Activated CD4-positive, alpha-beta T cell treated with anti-CD3 and anti-CD28 coated beads for 36 hours (primary cell): ENCODE data around the gene SLC25A11. TPM values are rescaled to one million over a fixed set of nuclear protein-coding genes. Genes with fewer than 3 reads are reported as not detected.
A peak's percentile ranks its signal among the peaks of the same experiment; 100 is the strongest.

Experiments used
- ATAC-seq: fragments of 200-7000 bp; cut with Tn5 transposase; one replicate; pipeline ENCODE4 v1.10.0; 2021; ENCODE audit warnings: mild to moderate bottlenecking, moderate library complexity
- CTCF ChIA-PET: fragments of 350-600 bp; sonication (Branson Sonifier 250); formaldehyde crosslinking; loops from one replicate; lab custom pipeline; 2021; ENCODE audit warnings: antibody characterized with exemption; lab: Charles Lee
- POLR2A ChIA-PET: fragments of 350-600 bp; sonication (Branson Sonifier 250); formaldehyde crosslinking; loops from one replicate; lab custom pipeline; 2021; ENCODE audit warnings: antibody characterized with exemption, inconsistent platforms; lab: Charles Lee
- DNase-seq: peaks from one replicate; pipeline ENCODE4 v3.0.0-alpha.2; 2020
- H3K27ac Mint-ChIP-seq: one replicate; pipeline ENCODE4 v1.8.0; 2021; ENCODE audit warnings: mixed read lengths
- H3K27me3 Mint-ChIP-seq: one replicate; pipeline ENCODE4 v1.8.0; 2021; ENCODE audit warnings: mixed read lengths
- H3K36me3 Mint-ChIP-seq: one replicate; pipeline ENCODE4 v1.8.0; 2021; ENCODE audit warnings: low read depth, mixed read lengths
- H3K4me1 Mint-ChIP-seq: one replicate; pipeline ENCODE4 v1.8.0; 2021; ENCODE audit warnings: mixed read lengths
- H3K4me3 Mint-ChIP-seq: one replicate; pipeline ENCODE4 v1.8.0; 2021; ENCODE audit warnings: mild to moderate bottlenecking, moderate library complexity, mixed read lengths
- H3K9me3 Mint-ChIP-seq: one replicate; pipeline ENCODE4 v1.8.0; 2021; ENCODE audit warnings: low read depth, mixed read lengths
- intact Hi-C, 2 experiments: fragments of 100-400 bp; cut with DNase I in 1 of 2; cut with micrococcal nuclease in 1 of 2; formaldehyde crosslinking; loops; one replicate each; pipeline versions ENCODE4 v1.14.2 to v1.15.1; 2022 to 2024; cut with DNase I, micrococcal nuclease
- total RNA-seq, 2 experiments: library from RNA; stranded (reverse); gene quantifications; one replicate each; pipeline ENCODE4 v1.2.3, GENCODE V29; 2021

Gene SLC25A11
- total RNA-seq, 2 experiments from 2014 or later, result 74.2 to 77.9 TPM

GRCh38 chr17:4945944-4946280 lies 6.1 kb upstream of the SLC25A11 start:
- peaks cover 68% of the 10 kb centered on the region for H3K36me3 Mint-ChIP-seq
- intact Hi-C loops, result loop anchor here (1.0 to 10.0 kb wide), 6 partner anchors 23 to 1696 kb away; partner anchors contain the start of genes ATP2A3 (in 1 of the 2), KIAA0753 (in 1 of the 2), PSMB6 (in 1 of the 2) and TXNDC17 (in 1 of the 2)
- CTCF ChIA-PET, result interaction anchor here (1.2 to 1.3 kb wide), 2 partner anchors 12 to 24 kb away, joined by 6 read pairs; no protein-coding TSS in a partner anchor
- POLR2A ChIA-PET, result interaction anchor here (9.2 kb wide), 1 partner anchor 22 kb away, joined by 80 read pairs; the partner anchor contains the start of gene SPAG7
- H3K9me3 Mint-ChIP-seq, result no peaks in the 10 kb centered on the region
- no peak for ATAC-seq
- H3K4me1 Mint-ChIP-seq, result peaks cover 54% of the 10 kb centered on the region
- H3K27me3 Mint-ChIP-seq, result no peaks in the 10 kb centered on the region
- peak overlapping the region; percentile 86 for H3K27ac Mint-ChIP-seq
- DNase-seq, result no peak
- peak overlapping the region; percentile 99 for H3K4me3 Mint-ChIP-seq

DNA sequence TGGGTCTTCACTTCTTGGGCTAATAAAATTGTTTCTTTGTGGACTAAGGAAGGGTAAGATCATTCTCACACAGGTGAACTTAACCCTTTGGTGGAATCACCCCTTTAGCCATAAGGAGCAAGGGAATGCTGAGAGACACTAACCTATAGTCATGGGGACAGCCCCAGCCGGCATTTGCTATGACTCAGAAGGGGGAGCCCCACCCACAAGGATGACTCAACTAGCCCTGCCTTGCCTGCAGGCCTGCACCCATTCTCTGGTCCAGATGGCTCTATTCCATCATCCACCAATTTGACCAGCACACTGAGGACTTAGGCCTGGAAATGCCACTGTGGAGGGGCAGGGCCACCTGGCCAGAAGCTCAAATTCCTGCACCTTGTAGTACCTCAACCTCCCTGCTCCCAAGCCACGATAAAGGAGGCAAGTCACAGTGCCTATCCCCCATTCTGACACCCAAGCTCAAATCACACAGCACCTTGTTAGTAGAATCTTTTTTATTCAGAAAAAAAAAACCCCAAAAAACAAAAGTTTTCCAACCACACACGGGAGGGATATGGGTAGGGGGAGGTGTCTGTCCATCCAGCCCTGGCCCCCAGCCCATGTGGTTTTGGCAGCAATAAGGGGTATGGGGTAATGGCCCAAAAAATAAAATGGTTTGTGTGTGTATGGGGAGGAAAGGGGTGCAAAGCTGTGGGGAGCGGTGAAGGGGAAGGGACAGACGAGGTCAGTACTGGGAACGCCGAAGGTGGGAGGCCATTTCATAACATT lies 5.5 kb upstream of the SLC25A11 start:
- peaks cover 73% of the 10 kb centered on the region for H3K36me3 Mint-ChIP-seq
- H3K4me1 Mint-ChIP-seq, result peaks cover 49% of the 10 kb centered on the region
- H3K27ac Mint-ChIP-seq, result peak overlapping the region; percentile 86
- intact Hi-C loops, result loop anchor here (1.0 to 10.0 kb wide), 6 partner anchors 24 to 1697 kb away; partner anchors contain the start of genes ATP2A3 (in 1 of the 2), KIAA0753 (in 1 of the 2), PSMB6 (in 1 of the 2) and TXNDC17 (in 1 of the 2)
- H3K27me3 Mint-ChIP-seq, result no peaks in the 10 kb centered on the region
- POLR2A ChIA-PET, result interaction anchor here (9.2 kb wide), 1 partner anchor 22 kb away, joined by 80 read pairs; the partner anchor contains the start of gene SPAG7
- DNase-seq (peak; percentile 93), ATAC-seq (peak; percentile 47)
- no peaks in the 10 kb centered on the region for H3K9me3 Mint-ChIP-seq
- CTCF ChIA-PET, result interaction anchor here (1.2 to 1.3 kb wide), 2 partner anchors 13 to 24 kb away, joined by 6 read pairs; no protein-coding TSS in a partner anchor
- peak overlapping the region; percentile 99 for H3K4me3 Mint-ChIP-seq

GRCh38 chr17:4944554-4945175 lies 4.8 kb upstream of the SLC25A11 start:
- CTCF ChIA-PET, result interaction anchor here (0.5 kb wide), 1 partner anchor 154 kb away, joined by 4 read pairs; no protein-coding TSS in a partner anchor
- Mint-ChIP-seq H3K27ac (peak overlapping the region; percentile 86), H3K4me3 (peak overlapping the region; percentile 99), H3K9me3 (no peaks in the 10 kb centered on the region), H3K27me3 (no peaks in the 10 kb centered on the region), H3K4me1 (peaks cover 47% of the 10 kb centered on the region), H3K36me3 (peaks cover 77% of the 10 kb centered on the region)
- DNase-seq (peak; percentile 63), ATAC-seq (no peak)
- POLR2A ChIA-PET, result interaction anchor here (0.6 to 9.2 kb wide), 2 partner anchors 23 to 234 kb away, joined by 3 to 80 read pairs; partner anchors contain the start of genes ARRB2 and SPAG7
- intact Hi-C loops, result loop anchor here (1.0 to 10.0 kb wide), 11 partner anchors 25 to 1698 kb away; partner anchors contain the start of genes ANKFY1 (in 1 of the 2), ATP2A3 (in 1 of the 2), GGT6 (in 1 of the 2) and HASPIN (in 1 of the 2)

DNA sequence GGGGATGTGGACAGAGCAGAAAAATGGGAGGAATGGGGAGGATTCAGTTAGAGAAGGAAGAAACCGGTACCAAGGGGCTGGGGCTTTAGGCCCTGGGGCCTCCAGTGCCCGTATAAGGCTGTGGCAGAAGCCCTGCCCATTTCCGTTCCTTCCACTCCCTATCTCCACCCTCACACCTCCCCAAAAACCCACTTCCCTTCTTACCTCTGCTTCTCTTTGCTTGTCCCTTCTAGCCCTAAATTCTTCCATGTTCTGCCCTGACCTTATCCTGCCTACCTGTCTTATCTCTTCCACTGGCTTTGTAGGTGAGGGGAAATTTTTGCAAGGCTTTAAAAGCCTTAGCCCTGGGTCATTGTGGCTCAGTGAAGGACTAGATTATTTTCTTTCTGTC lies 4.3 kb upstream of the SLC25A11 start:
- peak; percentile 23 for ATAC-seq
- Mint-ChIP-seq H3K4me1 (peaks cover 47% of the 10 kb centered on the region), H3K36me3 (peaks cover 79% of the 10 kb centered on the region), H3K4me3 (peak overlapping the region; percentile 99), H3K9me3 (no peaks in the 10 kb centered on the region), H3K27ac (peak overlapping the region; percentile 86), H3K27me3 (no peaks in the 10 kb centered on the region)
- CTCF ChIA-PET, result interaction anchor here (0.5 to 0.7 kb wide), 2 partner anchors 154 to 588 kb away, joined by 3 to 4 read pairs; no protein-coding TSS in a partner anchor
- POLR2A ChIA-PET, result interaction anchor here (0.6 to 9.2 kb wide), 2 partner anchors 24 to 234 kb away, joined by 3 to 80 read pairs; partner anchors contain the start of genes ARRB2 and SPAG7
- intact Hi-C loops, result loop anchor here (5.0 to 10.0 kb wide), 7 partner anchors 37 to 1222 kb away; partner anchors contain the start of genes ANKFY1 (in 1 of the 2), ATP2A3 (in 1 of the 2), GGT6 (in 1 of the 2) and HASPIN (in 1 of the 2)
- DNase-seq, result peak; percentile 76

DNA sequence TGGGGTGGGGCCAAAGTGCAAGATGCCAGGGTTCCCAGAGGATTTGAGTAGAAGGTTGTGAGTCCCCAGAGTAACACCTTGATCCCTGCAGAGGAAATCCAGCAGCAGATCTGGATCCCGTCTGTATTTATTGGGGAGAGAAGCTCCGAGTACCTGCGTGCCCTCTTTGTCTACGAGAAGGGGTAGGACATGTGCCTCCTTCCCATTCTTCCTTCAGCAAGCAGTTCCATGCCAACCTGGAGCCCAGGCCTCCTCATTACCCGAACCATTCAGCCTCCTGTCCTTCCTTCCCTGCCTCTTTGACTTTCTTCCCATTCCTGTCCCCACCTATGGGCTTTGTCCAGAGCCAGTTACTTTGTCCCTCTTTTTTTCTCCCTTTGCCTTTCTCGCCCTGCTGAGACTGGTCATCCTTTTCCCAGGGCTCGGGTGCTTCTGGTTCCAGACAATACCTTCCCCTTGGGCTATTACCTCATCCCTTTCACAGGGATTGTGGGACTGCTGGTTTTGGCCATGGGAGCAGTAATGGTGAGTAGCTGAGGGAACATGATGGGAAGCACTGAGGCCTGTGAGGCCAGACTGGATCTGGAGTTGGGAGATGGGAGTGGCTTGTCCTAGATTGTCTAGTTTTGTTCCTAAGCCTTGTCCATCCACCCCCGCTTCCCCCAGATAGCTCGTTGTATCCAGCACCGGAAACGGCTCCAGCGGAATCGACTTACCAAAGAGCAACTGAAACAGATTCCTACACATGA lies 3.1 kb upstream of the SLC25A11 start:
- Mint-ChIP-seq H3K27ac (peak overlapping the region; percentile 97), H3K27me3 (no peaks in the 10 kb centered on the region), H3K9me3 (no peaks in the 10 kb centered on the region), H3K4me3 (peak overlapping the region; percentile 99), H3K36me3 (peaks cover 87% of the 10 kb centered on the region), H3K4me1 (peaks cover 58% of the 10 kb centered on the region)
- ChIA-PET POLR2A (interaction anchor here (9.2 kb wide), 1 partner anchor 25 kb away, joined by 80 read pairs; the partner anchor contains the start of gene SPAG7), CTCF (interaction anchor here (0.8 kb wide), 1 partner anchor 34 kb away, joined by 3 read pairs; no protein-coding TSS in a partner anchor)
- intact Hi-C loops, result loop anchor here (5.0 to 10.0 kb wide), 7 partner anchors 36 to 1221 kb away; partner anchors contain the start of genes ANKFY1 (in 1 of the 2), ATP2A3 (in 1 of the 2), GGT6 (in 1 of the 2) and HASPIN (in 1 of the 2)
- DNase-seq (no peak), ATAC-seq (no peak)

DNA sequence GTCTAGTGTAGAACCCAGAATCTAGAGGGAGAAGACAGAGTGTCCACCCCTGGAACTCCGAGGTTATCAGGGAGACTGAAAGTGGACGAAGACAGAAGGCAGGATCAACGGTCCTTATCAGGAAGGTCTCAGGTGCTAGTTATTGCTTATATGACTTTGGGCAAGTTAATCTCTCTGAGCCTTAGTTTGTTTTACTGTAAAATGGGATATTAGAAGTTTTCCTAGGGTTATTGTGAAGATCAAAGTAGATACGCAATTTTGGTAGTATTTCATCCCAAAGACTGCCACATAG lies 1.4 kb upstream of the SLC25A11 start:
- ChIA-PET CTCF (interaction anchor here (0.8 to 3.0 kb wide), 2 partner anchors 26 to 72 kb away, joined by 4 to 13 read pairs; partner anchors contain the start of gene SPAG7), POLR2A (no interaction called here)
- Mint-ChIP-seq H3K4me3 (peak overlapping the region; percentile 99), H3K9me3 (no peaks in the 10 kb centered on the region), H3K27ac (peak overlapping the region; percentile 97), H3K36me3 (peaks cover 80% of the 10 kb centered on the region), H3K4me1 (peaks cover 61% of the 10 kb centered on the region), H3K27me3 (no peaks in the 10 kb centered on the region)
- no peak for DNase-seq
- intact Hi-C loops, result loop anchor here (2.0 to 10.0 kb wide), 11 partner anchors 26 to 1219 kb away; partner anchors contain the start of genes ANKFY1 (in 1 of the 2), ATP2A3 (in 1 of the 2), CYB5D2 (in 1 of the 2) and GGT6 (in 1 of the 2)
- no peak for ATAC-seq

DNA sequence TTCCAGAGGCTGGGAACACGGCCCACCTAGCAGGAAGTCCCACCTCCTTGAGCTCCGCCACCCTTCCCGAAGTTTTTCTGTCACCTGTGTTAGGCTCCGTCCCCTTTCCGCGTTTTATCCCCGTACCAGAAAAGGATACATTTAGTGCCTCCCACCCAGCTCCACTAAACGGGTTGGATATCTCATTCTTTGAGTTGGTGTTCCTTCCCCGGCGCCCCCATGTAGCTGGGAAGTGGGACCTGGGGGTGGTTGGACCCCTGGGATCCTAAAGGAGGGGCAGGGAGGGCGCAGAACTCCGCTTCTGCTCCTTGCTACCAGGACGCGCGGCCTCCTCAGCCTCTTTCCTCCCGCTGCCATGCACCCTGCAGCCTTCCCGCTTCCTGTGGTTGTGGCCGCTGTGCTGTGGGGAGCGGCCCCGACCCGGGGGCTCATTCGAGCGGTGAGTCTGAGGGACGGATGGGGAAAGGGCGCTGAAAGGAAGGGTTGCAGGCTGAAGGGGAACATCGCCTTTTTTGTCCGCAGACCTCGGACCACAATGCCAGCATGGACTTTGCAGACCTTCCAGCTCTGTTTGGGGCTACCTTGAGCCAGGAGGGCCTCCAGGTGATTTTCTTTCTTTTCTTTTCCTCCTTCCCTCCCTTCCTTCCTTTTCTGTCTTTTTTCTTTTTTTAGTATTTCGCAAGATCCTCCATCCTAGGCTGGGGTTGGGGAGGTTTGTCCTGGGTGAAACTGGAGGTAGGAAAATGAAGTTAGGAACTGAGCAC lies 891 bp upstream of the SLC25A11 start:
- intact Hi-C loops, result loop anchor here (1.0 to 10.0 kb wide), 23 partner anchors 8 to 1218 kb away; partner anchors contain the start of genes INCA1 (in 2 of the 2), KIF1C (in 2 of the 2), PFN1 (in 2 of the 2) and SPAG7 (in 2 of the 2)

GRCh38 chr17:4939546-4939795 lies 375 bp downstream of the SLC25A11 start:
- peaks cover 51% of the 10 kb centered on the region for H3K4me1 Mint-ChIP-seq
- ChIA-PET CTCF (interaction anchor here (0.7 to 3.0 kb wide), 16 partner anchors 8 to 149 kb away, joined by 3 to 13 read pairs (median 4); partner anchors contain the start of genes C17orf107, CHRNE, INCA1 and KIF1C), POLR2A (interaction anchor here (0.7 to 1.8 kb wide), 13 partner anchors 9 to 480 kb away, joined by 3 to 16 read pairs (median 6); partner anchors contain the start of genes ARRB2, C17orf107, ENO3 and INCA1)
- H3K36me3 Mint-ChIP-seq, result peaks cover 67% of the 10 kb centered on the region
- intact Hi-C loops, result no loop called here
- H3K27me3 Mint-ChIP-seq, result no peaks in the 10 kb centered on the region
- H3K4me3 Mint-ChIP-seq, result peak overlapping the region; percentile 99
- DNase-seq (no peak), ATAC-seq (no peak)
- H3K9me3 Mint-ChIP-seq, result no peaks in the 10 kb centered on the region
- peak overlapping the region; percentile 97 for H3K27ac Mint-ChIP-seq

More for the DNA sequence above, 891 bp upstream of the SLC25A11 start:
- H3K27me3 Mint-ChIP-seq, result no peaks in the 10 kb centered on the region
- peak overlapping the region; percentile 97 for H3K27ac Mint-ChIP-seq
- H3K4me3 Mint-ChIP-seq, result peak overlapping the region; percentile 99
- H3K4me1 Mint-ChIP-seq, result peaks cover 61% of the 10 kb centered on the region
- no peaks in the 10 kb centered on the region for H3K9me3 Mint-ChIP-seq
- ChIA-PET POLR2A (interaction anchor here (1.0 to 1.8 kb wide), 12 partner anchors 8 to 479 kb away, joined by 3 to 16 read pairs (median 6); partner anchors contain the start of genes C17orf107, ENO3, INCA1 and KIF1C), CTCF (interaction anchor here (0.8 to 3.0 kb wide), 9 partner anchors 27 to 498 kb away, joined by 3 to 13 read pairs (median 4); partner anchors contain the start of genes C17orf107, C1QBP, CHRNE and SLC52A1)
- no peak for ATAC-seq
- peaks cover 79% of the 10 kb centered on the region for H3K36me3 Mint-ChIP-seq
- peak; percentile 69 for DNase-seq
